HL-60 (cell line): Measurements from ENCODE around the gene MUC6.

Experiments used
- DNase-seq, 2 experiments: peaks; one replicate each; pipeline ENCODE4 v3.0.0-alpha.2; 2010 to 2020; ENCODE audit warnings: low read depth in 1 of 2, low spot score in 1 of 2
- H3K27ac ChIP-seq: fragments of 250-450 bp; sonication (Bioruptor Pico); replicated peaks from 2 replicates; pipeline ENCODE4 v1.5.1; 2020; ENCODE audit warnings: mild to moderate bottlenecking, moderate library complexity
- H3K27me3 ChIP-seq: fragments of 250-450 bp; sonication (Bioruptor Pico); 2 replicates; pipeline ENCODE4 v1.5.1; 2021; ENCODE audit warnings: mild to moderate bottlenecking, moderate library complexity; ENCODE audit not compliant: insufficient read depth, poor library complexity, severe bottlenecking
- H3K4me3 ChIP-seq: replicated peaks from 2 replicates; pipeline ENCODE4 v1.5.1; 2011; ENCODE audit warnings: mild to moderate bottlenecking, control low read depth, low read length; ENCODE audit not compliant: insufficient read depth
- CTCF ChIP-seq: IDR thresholded peaks from one replicate; pipeline ENCODE4 v1.5.1; 2011; ENCODE audit warnings: low read length, control low read depth, inconsistent platforms; ENCODE audit not compliant: insufficient read depth
- GABPA ChIP-seq: IDR thresholded peaks from 2 replicates; pipeline ENCODE4 v1.6.1; 2012; ENCODE audit warnings: low read depth
- POLR2AphosphoS5 ChIP-seq: IDR thresholded peaks from 2 replicates; pipeline ENCODE4 v1.6.1; 2012; ENCODE audit warnings: low read depth
- REST ChIP-seq: IDR thresholded peaks from 2 replicates; pipeline ENCODE4 v1.6.1; 2012; ENCODE audit warnings: low read depth; ENCODE audit not compliant: insufficient replicate concordance
- SPI1 ChIP-seq: IDR thresholded peaks from 2 replicates; pipeline ENCODE4 v1.6.1; 2012; ENCODE audit warnings: low read depth, mild to moderate bottlenecking, borderline replicate concordance

The MUC6 gene

GRCh38 chr11:963852-964251 is 72.7 kb downstream of the MUC6 start:
- no peak for DNase-seq
- TF ChIP-seq POLR2AphosphoS5 (no peak), GABPA (no peak), CTCF (no peak), SPI1 (no peak), REST (no peak)
- H3K4me3 ChIP-seq, result no peak overlapping the region
- no peaks in the 10 kb centered on the region for H3K27me3 ChIP-seq
- no peak overlapping the region for H3K27ac ChIP-seq
